ENCODE measurements around the gene HTR3A.

HTR3A gene

GRCh38 chr11:113954235-113954634 lies 20.7 kb upstream of the HTR3A start:
- CTCF ChIA-PET, result no interaction called here
- H3K27ac Mint-ChIP-seq, result no peak overlapping the region

DNA sequence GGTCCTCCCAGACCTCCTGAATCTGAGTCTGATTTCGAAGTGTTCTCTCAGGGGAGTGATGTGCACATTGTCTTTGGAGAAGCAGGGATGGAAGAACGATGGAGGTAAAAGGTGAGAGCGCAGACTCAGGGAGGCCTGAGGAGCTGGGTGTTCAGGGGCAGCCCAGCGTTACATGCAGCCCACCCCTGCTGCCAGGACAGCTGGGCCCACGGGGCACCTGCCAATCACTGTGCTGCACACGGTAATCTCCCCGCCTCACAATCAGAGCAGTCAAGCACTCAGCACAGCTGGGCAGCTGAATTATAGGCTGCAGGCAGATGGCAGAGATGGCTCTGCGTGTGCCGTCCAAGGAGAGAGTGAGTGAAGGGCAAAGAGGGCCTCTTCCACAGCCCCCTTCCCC lies 17.9 kb upstream of the HTR3A start:
- Mint-ChIP-seq H3K36me3 (no peaks in the 10 kb centered on the region), H3K4me1 (no peaks in the 10 kb centered on the region), H3K27me3 (peaks cover 20% of the 10 kb centered on the region), H3K27ac (no peak overlapping the region), H3K9me3 (no peaks in the 10 kb centered on the region), H3K4me3 (no peak overlapping the region)
- no peak for DNase-seq
- CTCF ChIA-PET, result no interaction called here

More at GRCh38 chr11:113954235-113954634, 20.7 kb upstream of the HTR3A start:
- H3K4me3 Mint-ChIP-seq, result no peak overlapping the region
- H3K36me3 Mint-ChIP-seq, result no peaks in the 10 kb centered on the region
- peaks cover 34% of the 10 kb centered on the region for H3K27me3 Mint-ChIP-seq
- no peak for DNase-seq
- no peaks in the 10 kb centered on the region for H3K4me1 Mint-ChIP-seq
- no peaks in the 10 kb centered on the region for H3K9me3 Mint-ChIP-seq

DNA sequence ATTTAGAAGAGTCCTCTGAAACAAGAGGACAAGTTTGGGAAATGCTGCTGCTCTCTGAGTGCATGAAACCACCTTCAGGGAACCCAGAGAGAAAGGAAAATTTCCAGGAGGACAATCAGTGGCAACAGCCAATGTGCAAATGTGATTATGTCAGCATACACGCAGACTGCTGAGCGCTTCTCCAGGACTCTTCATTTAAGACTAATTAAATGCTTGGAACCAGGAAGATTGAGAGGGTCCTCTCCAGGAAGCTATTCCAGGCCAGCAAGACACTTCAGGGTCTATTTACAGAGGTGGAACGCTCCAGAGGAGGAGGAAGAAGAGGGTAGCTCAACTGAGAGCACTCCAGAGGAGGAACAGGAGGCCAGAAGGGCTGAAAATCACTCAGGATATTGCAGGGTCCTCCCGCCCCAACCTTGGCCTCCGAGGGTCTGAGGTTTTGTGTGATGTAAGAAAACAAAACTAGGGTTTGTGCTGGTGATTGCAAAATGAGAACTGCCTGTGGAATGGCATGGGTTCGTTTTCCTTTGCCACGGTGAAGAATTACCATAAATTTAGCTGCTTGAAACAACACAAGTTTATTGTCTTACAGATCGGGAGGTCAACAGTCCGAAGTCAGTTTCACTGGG lies 14.1 kb upstream of the HTR3A start:
- H3K27me3 Mint-ChIP-seq, result peaks cover 10% of the 10 kb centered on the region
- no peak for DNase-seq
- no peaks in the 10 kb centered on the region for H3K36me3 Mint-ChIP-seq
- H3K4me1 Mint-ChIP-seq, result no peaks in the 10 kb centered on the region
- no peak overlapping the region for H3K4me3 Mint-ChIP-seq
- H3K9me3 Mint-ChIP-seq, result no peaks in the 10 kb centered on the region
- CTCF ChIA-PET, result no interaction called here
- H3K27ac Mint-ChIP-seq, result no peak overlapping the region

GRCh38 chr11:113967361-113967760 lies 7.5 kb upstream of the HTR3A start:
- CTCF ChIA-PET, result no interaction called here
- Mint-ChIP-seq H3K9me3 (no peaks in the 10 kb centered on the region), H3K4me3 (no peak overlapping the region), H3K27me3 (peaks cover 21% of the 10 kb centered on the region), H3K27ac (no peak overlapping the region), H3K4me1 (no peaks in the 10 kb centered on the region), H3K36me3 (no peaks in the 10 kb centered on the region)
- no peak for DNase-seq

DNA sequence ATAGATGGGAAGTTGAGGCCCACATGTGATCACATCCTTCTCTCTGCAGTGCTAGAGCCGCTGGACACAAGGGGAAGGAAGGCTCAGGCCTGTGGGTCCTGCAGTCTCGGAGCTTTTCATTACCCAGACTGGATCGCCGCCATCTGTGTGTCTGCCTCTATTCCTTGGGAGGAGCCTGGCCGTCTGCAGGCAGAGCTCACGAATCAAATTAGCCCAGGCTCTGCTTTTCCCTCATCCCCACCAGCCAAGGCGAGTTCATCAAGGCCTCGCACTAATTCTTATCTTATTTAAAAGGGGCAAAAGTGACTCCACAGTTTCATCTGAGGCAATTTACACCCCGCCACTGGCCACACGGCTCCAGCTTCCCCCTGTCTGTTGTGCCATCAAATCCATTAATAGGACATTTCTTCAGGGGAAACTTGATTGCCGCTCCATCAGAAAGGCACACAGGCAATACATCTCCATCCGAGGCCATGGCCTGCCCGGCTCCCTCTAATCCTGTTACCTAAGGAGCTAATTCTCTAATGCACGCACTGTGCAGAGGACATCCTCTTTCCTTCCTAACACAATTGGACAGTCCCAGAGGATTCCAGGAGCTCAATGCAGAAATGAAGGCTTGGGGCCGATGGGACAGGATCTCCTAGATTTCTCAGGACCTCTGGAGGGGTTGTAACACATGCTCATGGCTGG lies 3.3 kb upstream of the HTR3A start:
- no peak overlapping the region for H3K27ac Mint-ChIP-seq
- no peaks in the 10 kb centered on the region for H3K9me3 Mint-ChIP-seq
- no peaks in the 10 kb centered on the region for H3K4me1 Mint-ChIP-seq
- H3K36me3 Mint-ChIP-seq, result no peaks in the 10 kb centered on the region
- DNase-seq, result no peak
- no peak overlapping the region for H3K4me3 Mint-ChIP-seq
- CTCF ChIA-PET, result no interaction called here
- peaks cover 32% of the 10 kb centered on the region for H3K27me3 Mint-ChIP-seq

GRCh38 chr11:113977071-113977490 lies 2.2 kb downstream of the HTR3A start:
- DNase-seq, result no peak
- Mint-ChIP-seq H3K27ac (no peak overlapping the region), H3K36me3 (no peaks in the 10 kb centered on the region), H3K4me1 (no peaks in the 10 kb centered on the region), H3K4me3 (no peak overlapping the region), H3K9me3 (no peaks in the 10 kb centered on the region), H3K27me3 (peaks cover 37% of the 10 kb centered on the region)
- CTCF ChIA-PET, result interaction anchor here (0.7 to 2.4 kb wide), 3 partner anchors 15 to 798 kb away, joined by 3 to 16 read pairs (median 3); no protein-coding TSS in a partner anchor

- Mint-ChIP-seq H3K27me3 (peaks cover 41% of the 10 kb centered on the region), H3K4me3 (no peak overlapping the region), H3K4me1 (no peaks in the 10 kb centered on the region), H3K27ac (no peak overlapping the region), H3K9me3 (no peaks in the 10 kb centered on the region), H3K36me3 (no peaks in the 10 kb centered on the region)
- DNase-seq, result no peak
- CTCF ChIA-PET, result interaction anchor here (2.4 kb wide), 1 partner anchor 285 kb away, joined by 16 read pairs; no protein-coding TSS in a partner anchor
Measured at GRCh38 chr11:113977701-113978100, 2.8 kb downstream of the HTR3A start.

DNA sequence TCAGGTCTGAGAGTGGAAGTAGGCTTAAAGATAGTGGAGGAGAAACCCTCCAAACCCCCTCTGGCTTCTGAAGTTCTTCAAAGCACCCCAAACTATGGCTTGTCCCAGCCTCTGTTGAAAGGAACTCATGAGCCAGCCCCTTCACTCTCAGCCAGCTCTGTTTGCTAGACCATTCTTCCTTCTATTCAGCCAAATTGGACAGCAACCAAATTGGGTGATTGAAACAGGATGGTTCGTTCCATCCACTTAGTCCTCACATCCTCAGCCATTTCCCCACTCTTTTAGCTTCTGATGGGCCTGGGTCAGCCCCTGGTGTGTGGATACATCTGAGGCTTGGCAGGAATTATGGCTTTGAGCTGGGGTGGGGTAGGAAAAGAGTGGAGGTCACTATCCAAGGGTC lies 4.5 kb downstream of the HTR3A start:
- H3K9me3 Mint-ChIP-seq, result no peaks in the 10 kb centered on the region
- no peak overlapping the region for H3K4me3 Mint-ChIP-seq
- no peaks in the 10 kb centered on the region for H3K4me1 Mint-ChIP-seq
- H3K36me3 Mint-ChIP-seq, result no peaks in the 10 kb centered on the region
- H3K27me3 Mint-ChIP-seq, result peaks cover 44% of the 10 kb centered on the region
- no peak overlapping the region for H3K27ac Mint-ChIP-seq
- CTCF ChIA-PET, result interaction anchor here (1.0 kb wide), 1 partner anchor 283 kb away, joined by 3 read pairs; no protein-coding TSS in a partner anchor
- no peak for DNase-seq

DNA sequence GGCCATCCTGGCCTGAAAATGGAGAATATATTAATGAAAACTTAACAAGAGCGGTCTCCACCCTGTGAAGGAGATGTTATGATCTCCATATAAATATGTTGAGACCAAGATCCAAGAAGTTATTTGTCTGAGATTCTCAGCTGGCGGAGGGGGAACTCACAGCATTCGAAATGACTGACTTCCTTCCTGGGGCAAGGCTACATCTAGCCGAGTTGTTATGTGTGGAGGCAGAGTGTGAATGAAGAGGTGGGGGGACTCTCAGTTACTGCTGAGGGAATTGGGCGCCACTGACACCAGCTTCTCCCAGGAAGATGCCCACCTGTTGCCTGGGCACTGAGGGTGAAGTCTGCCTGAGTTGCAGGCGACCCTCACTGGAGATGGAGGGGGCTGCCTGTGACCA lies 5.9 kb downstream of the HTR3A start:
- DNase-seq, result no peak
- Mint-ChIP-seq H3K4me3 (no peak overlapping the region), H3K4me1 (no peaks in the 10 kb centered on the region), H3K36me3 (no peaks in the 10 kb centered on the region), H3K27me3 (peaks cover 36% of the 10 kb centered on the region), H3K27ac (no peak overlapping the region), H3K9me3 (no peaks in the 10 kb centered on the region)
- CTCF ChIA-PET, result no interaction called here

DNA sequence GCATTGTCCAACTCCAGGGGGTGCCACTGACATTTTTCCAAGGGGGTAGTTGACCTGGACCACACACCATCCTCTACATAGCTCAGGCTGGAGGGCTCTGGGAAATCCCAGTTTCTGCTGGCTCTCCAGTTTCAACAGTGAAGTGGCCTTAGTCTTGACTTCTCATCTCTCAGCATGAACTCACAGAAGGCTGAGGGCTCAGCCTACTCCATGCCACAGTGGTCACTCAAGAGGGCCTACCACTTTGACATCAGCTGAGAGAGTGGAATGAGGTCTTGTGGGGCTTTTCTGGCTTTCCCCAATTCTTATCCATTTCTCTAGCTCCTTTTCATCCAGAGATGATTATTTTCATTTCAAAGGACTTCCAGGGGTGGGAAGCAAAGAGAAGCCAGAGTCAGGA lies 7.4 kb downstream of the HTR3A start:
- CTCF ChIA-PET, result no interaction called here
- Mint-ChIP-seq H3K27ac (no peak overlapping the region), H3K9me3 (no peaks in the 10 kb centered on the region), H3K27me3 (peaks cover 35% of the 10 kb centered on the region), H3K4me3 (no peak overlapping the region), H3K36me3 (no peaks in the 10 kb centered on the region), H3K4me1 (no peaks in the 10 kb centered on the region)
- no peak for DNase-seq

DNA sequence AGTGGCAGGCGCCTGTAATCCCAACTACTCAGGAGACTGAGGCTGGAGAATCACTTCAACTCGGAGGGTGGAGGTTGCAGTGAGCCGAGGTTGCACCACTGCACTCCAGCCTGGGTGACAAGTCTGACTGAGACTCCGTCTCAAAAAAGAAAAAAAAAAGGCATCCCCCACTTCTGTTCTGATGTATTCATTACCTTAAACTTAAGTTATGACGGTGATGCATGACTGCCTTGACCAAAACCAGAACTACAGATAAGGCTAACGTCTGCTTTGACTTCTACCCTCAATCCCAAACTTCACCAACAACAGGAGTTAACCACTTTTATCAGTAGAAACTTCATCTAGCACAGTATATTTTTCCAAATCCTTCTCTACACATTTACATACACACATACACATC lies 9.9 kb downstream of the HTR3A start:
- H3K4me1 Mint-ChIP-seq, result no peaks in the 10 kb centered on the region
- no peak for DNase-seq
- CTCF ChIA-PET, result interaction anchor here (0.8 kb wide), 1 partner anchor 20 kb away, joined by 3 read pairs; no protein-coding TSS in a partner anchor
- no peak overlapping the region for H3K27ac Mint-ChIP-seq
- peaks cover 25% of the 10 kb centered on the region for H3K27me3 Mint-ChIP-seq
- no peak overlapping the region for H3K4me3 Mint-ChIP-seq
- H3K9me3 Mint-ChIP-seq, result no peaks in the 10 kb centered on the region
- no peaks in the 10 kb centered on the region for H3K36me3 Mint-ChIP-seq

- DNase-seq, result no peak
- H3K4me1 Mint-ChIP-seq, result no peaks in the 10 kb centered on the region
- no peak overlapping the region for H3K4me3 Mint-ChIP-seq
- H3K9me3 Mint-ChIP-seq, result no peaks in the 10 kb centered on the region
- peaks cover 24% of the 10 kb centered on the region for H3K27me3 Mint-ChIP-seq
- CTCF ChIA-PET, result no interaction called here
- H3K36me3 Mint-ChIP-seq, result no peaks in the 10 kb centered on the region
- H3K27ac Mint-ChIP-seq, result no peak overlapping the region
Measured at GRCh38 chr11:113985906-113986305, 11.0 kb downstream of the HTR3A start.

GRCh38 chr11:113986351-113987140 lies 11.6 kb downstream of the HTR3A start:
- Mint-ChIP-seq H3K4me3 (no peak overlapping the region), H3K4me1 (no peaks in the 10 kb centered on the region), H3K27ac (no peak overlapping the region), H3K27me3 (peaks cover 28% of the 10 kb centered on the region), H3K9me3 (no peaks in the 10 kb centered on the region), H3K36me3 (no peaks in the 10 kb centered on the region)
- CTCF ChIA-PET, result no interaction called here
- DNase-seq, result no peak

DNA sequence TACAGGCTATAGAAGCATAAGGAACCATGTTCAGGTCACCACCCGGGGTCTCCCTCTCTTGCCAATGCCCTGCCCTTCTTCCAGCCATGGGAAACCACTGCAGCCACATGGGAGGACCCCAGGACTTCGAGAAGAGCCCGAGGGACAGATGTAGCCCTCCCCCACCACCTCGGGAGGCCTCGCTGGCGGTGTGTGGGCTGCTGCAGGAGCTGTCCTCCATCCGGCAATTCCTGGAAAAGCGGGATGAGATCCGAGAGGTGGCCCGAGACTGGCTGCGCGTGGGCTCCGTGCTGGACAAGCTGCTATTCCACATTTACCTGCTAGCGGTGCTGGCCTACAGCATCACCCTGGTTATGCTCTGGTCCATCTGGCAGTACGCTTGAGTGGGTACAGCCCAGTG lies 14.5 kb downstream of the HTR3A start:
- DNase-seq, result no peak
- Mint-ChIP-seq H3K9me3 (no peaks in the 10 kb centered on the region), H3K36me3 (no peaks in the 10 kb centered on the region), H3K27ac (no peak overlapping the region), H3K4me3 (no peak overlapping the region), H3K4me1 (no peaks in the 10 kb centered on the region), H3K27me3 (peaks cover 32% of the 10 kb centered on the region)
- CTCF ChIA-PET, result interaction anchor here (0.6 to 1.2 kb wide), 3 partner anchors 44 to 392 kb away, joined by 3 read pairs; no protein-coding TSS in a partner anchor
